Measurements from ENCODE around the gene EGF.
"Not testable (repeated sequence)": the region's sequence is repeated elsewhere in the genome, so short reads cannot be mapped to it uniquely, and the experiment has no call there.

The EGF gene

DNA sequence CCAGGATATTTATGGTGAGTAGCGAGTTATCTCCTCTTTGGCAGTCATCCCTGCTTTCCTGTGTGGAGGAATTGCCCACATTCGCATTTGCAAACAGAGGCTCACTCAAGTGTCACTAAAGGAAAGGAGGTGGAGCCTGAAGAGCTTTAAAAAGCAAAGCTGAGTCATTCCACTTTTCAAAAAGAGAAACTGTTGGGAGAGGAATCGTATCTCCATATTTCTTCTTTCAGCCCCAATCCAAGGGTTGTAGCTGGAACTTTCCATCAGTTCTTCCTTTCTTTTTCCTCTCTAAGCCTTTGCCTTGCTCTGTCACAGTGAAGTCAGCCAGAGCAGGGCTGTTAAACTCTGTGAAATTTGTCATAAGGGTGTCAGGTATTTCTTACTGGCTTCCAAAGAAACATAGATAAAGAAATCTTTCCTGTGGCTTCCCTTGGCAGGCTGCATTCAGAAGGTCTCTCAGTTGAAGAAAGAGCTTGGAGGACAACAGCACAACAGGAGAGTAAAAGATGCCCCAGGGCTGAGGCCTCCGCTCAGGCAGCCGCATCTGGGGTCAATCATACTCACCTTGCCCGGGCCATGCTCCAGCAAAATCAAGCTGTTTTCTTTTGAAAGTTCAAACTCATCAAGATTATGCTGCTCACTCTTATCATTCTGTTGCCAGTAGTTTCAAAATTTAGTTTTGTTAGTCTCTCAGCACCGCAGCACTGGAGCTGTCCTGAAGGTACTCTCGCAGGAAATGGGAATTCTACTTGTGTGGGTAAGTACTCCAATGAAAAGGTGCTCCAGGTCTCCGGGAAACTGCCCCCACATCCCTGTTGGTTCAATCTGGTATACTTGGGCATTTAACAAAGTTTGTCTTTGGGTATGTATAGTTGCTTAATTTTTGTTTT, at the start of gene EGF:
Gene EGF (plus strand): TSS at position 178 of the 890 bp plus-strand sequence. CDS start 453 bp downstream, at position 631.
- ATAC-seq (no peak), DNase-seq (ENCODE audit: low spot score in 2 of 2) (no peak)
- H3K4me3 Mint-ChIP-seq: no peak within 1 kb of the TSS
- H3K4me1 Mint-ChIP-seq: peaks cover 5% of the 10 kb centered on the region
- H3K36me3 Mint-ChIP-seq: no peaks in the 10 kb centered on the region
- no peaks in the 10 kb centered on the region for H3K9me3 Mint-ChIP-seq
- no peak within 1 kb of the TSS for H3K27ac Mint-ChIP-seq

DNA sequence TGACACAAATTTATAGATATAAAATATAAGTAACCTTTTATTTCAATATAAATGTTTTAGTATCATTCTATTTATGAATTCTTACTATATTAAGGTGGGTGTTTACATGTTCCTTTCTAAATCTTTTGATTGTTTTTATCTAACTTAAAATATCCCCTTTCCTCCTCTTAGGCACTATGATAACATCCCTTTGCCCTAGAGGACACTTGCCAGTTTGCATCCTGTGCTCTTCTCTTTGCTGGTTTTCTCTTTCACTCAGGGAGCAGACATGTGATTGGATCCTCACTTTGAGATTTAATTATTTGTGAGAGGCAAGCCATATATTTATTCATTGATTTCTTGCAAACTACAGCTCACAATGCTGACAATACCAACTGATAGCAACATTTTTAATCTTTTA, 48.5 kb upstream of the EGF start:
- ATAC-seq: no peak
- DNase-seq (ENCODE audit: low spot score in 2 of 2): no peak
- Mint-ChIP-seq H3K4me3 (no peak overlapping the region), H3K9me3 (peaks cover 6% of the 10 kb centered on the region), H3K36me3 (no peaks in the 10 kb centered on the region), H3K27ac (no peak overlapping the region), H3K4me1 (no peaks in the 10 kb centered on the region)

DNA sequence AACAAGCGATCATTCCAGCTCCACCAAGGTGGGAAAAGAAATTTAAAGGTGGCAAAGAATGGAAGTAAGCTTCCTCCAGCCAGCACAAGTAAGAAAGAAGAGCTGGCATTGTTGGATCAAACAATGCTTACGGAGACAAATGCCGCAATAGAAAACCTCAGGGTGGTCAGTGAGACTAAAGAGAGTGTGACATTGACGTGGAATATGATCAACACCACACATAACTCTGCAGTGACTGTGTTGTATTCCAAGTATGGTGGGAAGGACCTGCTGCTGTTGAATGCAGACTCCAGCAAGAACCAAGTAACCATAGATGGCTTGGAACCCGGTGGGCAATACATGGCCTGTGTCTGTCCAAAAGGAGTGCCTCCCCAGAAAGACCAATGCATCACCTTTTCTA, 42.6 kb upstream of the EGF start:
- Mint-ChIP-seq H3K36me3 (no peaks in the 10 kb centered on the region), H3K4me1 (no peaks in the 10 kb centered on the region), H3K27ac (no peak overlapping the region), H3K4me3 (no peak overlapping the region), H3K9me3 (no peaks in the 10 kb centered on the region)
- DNase-seq (ENCODE audit: low spot score in 2 of 2) (no peak), ATAC-seq (no peak)

DNA sequence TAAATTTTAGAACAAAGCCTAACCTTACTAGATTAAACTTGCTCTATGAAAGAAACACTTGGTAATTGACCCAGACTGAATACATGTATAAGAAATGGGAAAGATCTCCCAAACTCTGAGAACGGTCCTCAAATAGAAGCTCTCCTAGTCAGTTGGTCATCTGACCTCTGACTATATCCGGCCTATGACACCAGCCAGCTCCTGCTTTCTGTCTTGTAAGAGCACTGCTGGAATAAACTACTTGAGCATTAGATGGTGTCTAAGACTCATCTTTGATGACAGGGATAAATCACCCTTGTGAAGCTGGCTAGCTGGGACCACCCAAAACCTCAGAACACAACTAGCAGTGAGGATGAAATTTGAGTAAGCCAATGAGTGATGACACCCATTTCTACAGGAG, 40.6 kb upstream of the EGF start:
- ATAC-seq (no peak), DNase-seq (ENCODE audit: low spot score in 2 of 2) (no peak)
- no peaks in the 10 kb centered on the region for H3K36me3 Mint-ChIP-seq
- H3K27ac Mint-ChIP-seq: no peak overlapping the region
- H3K4me3 Mint-ChIP-seq: no peak overlapping the region
- H3K9me3 Mint-ChIP-seq: no peaks in the 10 kb centered on the region
- no peaks in the 10 kb centered on the region for H3K4me1 Mint-ChIP-seq

DNA sequence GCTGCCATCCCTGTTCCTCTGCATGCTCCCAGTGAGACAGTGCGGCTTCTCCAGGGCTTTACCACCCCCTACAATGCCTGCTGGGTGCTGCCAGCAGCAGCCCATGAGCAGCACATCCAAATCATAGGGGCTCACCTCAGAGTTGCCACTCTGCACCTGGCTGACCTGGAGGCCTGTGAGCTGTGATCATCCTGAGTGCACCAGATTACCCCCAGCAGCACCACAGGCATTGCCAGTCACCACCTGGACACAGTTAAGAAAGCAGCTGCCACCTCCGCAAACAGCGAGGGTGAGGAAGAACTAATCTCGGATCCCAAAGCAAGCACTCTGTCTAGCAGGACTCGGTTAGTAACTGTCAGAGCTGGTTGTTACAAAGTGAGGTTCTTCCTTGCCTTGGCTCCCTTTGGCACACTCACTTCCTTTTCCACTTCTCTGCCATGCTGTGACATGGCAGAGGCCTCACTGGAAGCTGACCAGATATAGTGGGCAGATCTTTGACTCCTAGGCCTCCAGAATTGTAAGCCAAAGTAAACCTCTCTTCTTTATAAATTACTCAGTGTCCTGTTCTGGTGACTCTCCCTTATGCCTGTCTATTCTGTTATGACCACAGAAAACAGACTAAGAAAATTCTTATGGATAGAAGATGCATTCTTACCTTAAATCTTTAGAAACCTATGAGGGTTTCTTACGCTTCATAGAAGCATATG, 39.6 kb upstream of the EGF start:
- DNase-seq (ENCODE audit: low spot score in 2 of 2) (no peak), ATAC-seq (no peak)
- no peaks in the 10 kb centered on the region for H3K4me1 Mint-ChIP-seq
- H3K9me3 Mint-ChIP-seq: no peaks in the 10 kb centered on the region
- H3K4me3 Mint-ChIP-seq: no peak overlapping the region
- H3K36me3 Mint-ChIP-seq: no peaks in the 10 kb centered on the region
- no peak overlapping the region for H3K27ac Mint-ChIP-seq

DNA sequence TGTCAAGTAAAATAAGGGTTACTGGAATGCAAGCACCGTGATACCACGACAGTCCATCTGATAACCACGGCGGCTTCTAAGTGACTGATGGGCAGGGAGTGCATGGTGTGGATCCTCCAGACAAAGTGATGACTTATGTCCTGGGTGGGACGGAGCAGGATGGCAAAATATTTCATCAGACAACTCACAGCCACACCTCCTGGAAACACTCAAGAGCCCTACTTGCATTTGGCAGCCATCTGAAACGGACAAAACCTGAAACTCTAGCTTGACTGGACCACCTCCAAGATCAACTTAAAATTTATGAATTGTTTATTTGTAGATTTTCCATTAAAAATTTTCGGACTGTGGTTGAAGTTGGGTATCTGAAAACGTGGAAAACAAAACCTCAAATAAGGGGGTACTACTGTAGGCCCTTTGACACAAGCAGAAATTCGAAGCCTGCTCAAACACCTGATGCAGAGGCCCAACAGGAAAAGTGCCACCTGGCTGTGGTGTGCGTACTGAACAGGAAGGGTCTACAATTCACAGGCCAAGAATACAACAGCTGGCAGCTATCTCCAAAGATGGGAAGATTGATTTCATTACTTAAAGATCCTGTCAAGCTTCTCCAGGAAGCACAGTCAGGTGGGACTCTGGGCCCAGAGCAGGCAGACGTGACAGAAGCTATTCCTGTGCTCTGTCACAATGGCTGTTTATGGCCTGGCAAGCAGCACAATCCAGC, 38.7 kb upstream of the EGF start:
- Mint-ChIP-seq H3K27ac (no peak overlapping the region), H3K4me1 (no peaks in the 10 kb centered on the region)
- no peak for ATAC-seq

DNA sequence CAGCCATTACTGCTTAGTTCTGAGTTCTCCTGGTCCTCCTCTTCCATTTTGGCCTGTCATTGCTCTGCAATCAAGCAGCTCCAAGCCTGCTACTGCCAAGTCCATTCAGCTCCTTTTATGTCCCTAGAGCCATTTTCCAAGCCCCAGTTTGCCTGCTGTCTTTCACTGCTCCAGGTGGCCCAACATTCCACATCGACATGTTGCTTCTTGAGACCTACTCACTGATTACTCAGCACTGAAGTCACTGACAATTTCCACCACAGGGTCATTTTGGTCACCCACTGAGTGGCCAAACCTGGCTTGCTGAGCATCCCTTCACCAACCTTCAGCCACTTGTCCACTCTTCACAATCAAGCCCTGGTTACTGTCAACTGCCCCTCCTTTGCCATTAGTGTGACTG, 37.6 kb upstream of the EGF start:
- no peak overlapping the region for H3K4me3 Mint-ChIP-seq
- no peak overlapping the region for H3K27ac Mint-ChIP-seq
- H3K9me3 Mint-ChIP-seq: no peaks in the 10 kb centered on the region
- ATAC-seq (no peak), DNase-seq (ENCODE audit: low spot score in 2 of 2) (no peak)
- no peaks in the 10 kb centered on the region for H3K36me3 Mint-ChIP-seq
- H3K4me1 Mint-ChIP-seq: no peaks in the 10 kb centered on the region

More for the DNA sequence above, 38.7 kb upstream of the EGF start:
- Mint-ChIP-seq H3K36me3 (no peaks in the 10 kb centered on the region), H3K4me3 (no peak overlapping the region), H3K9me3 (no peaks in the 10 kb centered on the region)
- DNase-seq (ENCODE audit: low spot score in 2 of 2): no peak

DNA sequence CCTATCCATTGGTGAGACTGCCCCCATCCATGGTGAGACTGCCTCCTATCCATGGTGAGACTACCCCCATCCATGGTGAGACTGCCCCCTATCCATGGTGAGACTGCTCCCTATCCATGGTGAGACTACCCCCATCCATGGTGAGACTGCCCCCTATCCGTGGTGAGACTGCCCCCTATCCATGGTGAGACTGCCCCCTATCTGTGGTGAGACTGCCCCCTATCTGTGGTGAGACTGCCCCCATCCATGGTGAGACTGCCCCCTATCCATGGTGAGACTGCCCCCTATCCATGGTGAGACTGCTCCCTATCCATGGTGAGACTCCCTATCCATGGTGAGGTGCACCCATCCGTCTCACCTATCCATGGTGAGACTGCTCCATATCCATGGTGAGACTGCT, 37.1 kb upstream of the EGF start:
- not testable (repeated sequence) for H3K36me3 Mint-ChIP-seq; H3K4me1 Mint-ChIP-seq; H3K27ac Mint-ChIP-seq; H3K4me3 Mint-ChIP-seq; H3K9me3 Mint-ChIP-seq; DNase-seq (ENCODE audit: low spot score in 2 of 2); ATAC-seq

DNA sequence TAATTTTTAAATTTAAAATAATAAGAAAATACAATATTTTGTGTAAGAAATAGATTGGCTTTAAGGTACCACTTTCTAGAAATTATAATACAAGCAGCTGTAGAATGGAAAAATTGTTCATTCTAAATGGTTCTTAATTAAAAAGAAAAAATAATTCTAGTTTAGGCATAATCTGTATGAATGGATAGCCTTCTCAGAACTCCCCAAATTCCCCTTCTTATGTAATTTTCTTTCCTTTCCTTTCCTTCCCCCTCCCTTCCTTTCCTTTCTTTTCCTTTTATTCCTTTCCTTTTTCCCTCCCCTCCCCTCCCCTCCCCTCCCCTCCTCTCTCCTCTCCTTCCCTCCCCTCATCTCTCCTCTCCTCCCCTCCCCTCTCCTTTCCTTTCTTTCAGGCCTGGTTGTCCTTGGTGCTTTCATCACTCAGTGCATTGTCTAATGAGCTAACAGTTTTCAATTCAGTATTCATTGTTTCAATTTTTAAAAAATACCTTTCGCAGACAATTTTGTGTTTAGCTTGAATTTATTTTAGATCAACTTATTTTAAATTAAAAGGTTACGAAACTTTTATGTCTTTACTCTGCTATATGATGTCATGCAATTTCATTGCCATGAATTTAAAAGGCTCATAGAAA, 35.9 kb upstream of the EGF start:
- Mint-ChIP-seq H3K4me3 (no peak overlapping the region), H3K4me1 (no peaks in the 10 kb centered on the region), H3K36me3 (no peaks in the 10 kb centered on the region), H3K27ac (no peak overlapping the region), H3K9me3 (no peaks in the 10 kb centered on the region)
- ATAC-seq: no peak
- no peak for DNase-seq (ENCODE audit: low spot score in 2 of 2)

DNA sequence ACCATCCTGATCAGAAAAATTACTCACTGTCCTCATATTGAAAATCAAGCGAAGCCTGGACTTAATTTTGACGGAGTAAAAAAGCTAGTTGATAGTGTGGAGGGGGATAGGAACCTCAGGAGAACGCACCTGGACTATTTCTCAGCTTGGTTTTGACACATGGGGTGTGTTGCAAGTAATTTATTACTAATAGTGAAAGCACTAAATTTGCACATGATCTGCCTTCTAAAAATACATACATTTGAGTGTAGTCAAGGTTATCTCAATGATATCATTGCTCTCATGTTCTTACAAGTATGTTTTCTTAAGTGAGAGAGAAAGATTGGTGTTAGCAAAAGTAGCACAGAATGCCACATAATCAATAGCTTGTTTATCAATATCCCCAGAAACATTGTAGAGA, 35.3 kb upstream of the EGF start:
- no peak overlapping the region for H3K27ac Mint-ChIP-seq
- DNase-seq (ENCODE audit: low spot score in 2 of 2) (no peak), ATAC-seq (no peak)
- H3K9me3 Mint-ChIP-seq: no peaks in the 10 kb centered on the region
- no peak overlapping the region for H3K4me3 Mint-ChIP-seq
- H3K36me3 Mint-ChIP-seq: no peaks in the 10 kb centered on the region
- H3K4me1 Mint-ChIP-seq: no peaks in the 10 kb centered on the region

DNA sequence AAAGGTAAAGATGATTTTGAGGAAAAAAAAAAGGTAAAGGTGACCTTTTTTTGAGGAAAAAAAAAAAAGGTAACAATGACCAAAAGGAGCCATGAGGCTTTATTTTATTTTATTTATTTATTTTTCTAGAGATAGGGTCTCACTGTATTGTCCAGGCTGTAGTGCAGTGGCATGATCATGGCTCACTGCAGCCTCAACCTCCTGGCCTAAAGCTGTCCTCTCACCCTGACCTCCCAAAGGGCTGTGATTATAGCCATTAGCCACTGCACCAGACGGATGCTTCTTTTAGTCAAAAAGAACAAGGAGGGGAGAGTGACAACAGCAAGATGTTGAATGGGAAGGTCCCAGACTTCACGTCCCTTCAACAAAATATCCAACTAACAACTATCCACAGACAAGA, 34.3 kb upstream of the EGF start:
- Mint-ChIP-seq H3K4me1 (no peaks in the 10 kb centered on the region), H3K27ac (no peak overlapping the region), H3K4me3 (no peak overlapping the region), H3K9me3 (no peaks in the 10 kb centered on the region), H3K36me3 (no peaks in the 10 kb centered on the region)
- ATAC-seq (no peak), DNase-seq (ENCODE audit: low spot score in 2 of 2) (no peak)

DNA sequence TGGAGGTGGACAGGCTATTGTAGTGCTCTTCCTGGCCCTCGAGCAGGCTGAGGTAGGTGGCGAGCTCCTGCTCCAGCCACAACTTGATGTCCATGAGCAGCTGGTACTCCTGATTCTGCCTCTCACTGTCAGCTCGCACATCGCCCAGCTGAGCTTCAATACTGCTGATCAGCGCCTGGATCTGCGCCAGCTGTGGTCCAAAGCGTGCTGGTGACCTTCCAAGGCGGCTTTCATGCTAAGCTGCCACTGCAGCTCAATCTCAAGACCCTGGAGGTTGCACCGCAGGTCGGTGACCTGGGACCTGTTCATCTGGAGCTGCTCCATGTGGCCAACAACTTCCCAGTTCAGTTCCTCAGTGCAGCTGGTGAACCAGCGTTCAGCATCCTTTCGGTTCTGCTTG, 33.6 kb upstream of the EGF start:
- H3K4me1 Mint-ChIP-seq: no peaks in the 10 kb centered on the region
- DNase-seq (ENCODE audit: low spot score in 2 of 2) (no peak), ATAC-seq (no peak)
- no peak overlapping the region for H3K27ac Mint-ChIP-seq
- no peaks in the 10 kb centered on the region for H3K36me3 Mint-ChIP-seq
- no peaks in the 10 kb centered on the region for H3K9me3 Mint-ChIP-seq
- no peak overlapping the region for H3K4me3 Mint-ChIP-seq

DNA sequence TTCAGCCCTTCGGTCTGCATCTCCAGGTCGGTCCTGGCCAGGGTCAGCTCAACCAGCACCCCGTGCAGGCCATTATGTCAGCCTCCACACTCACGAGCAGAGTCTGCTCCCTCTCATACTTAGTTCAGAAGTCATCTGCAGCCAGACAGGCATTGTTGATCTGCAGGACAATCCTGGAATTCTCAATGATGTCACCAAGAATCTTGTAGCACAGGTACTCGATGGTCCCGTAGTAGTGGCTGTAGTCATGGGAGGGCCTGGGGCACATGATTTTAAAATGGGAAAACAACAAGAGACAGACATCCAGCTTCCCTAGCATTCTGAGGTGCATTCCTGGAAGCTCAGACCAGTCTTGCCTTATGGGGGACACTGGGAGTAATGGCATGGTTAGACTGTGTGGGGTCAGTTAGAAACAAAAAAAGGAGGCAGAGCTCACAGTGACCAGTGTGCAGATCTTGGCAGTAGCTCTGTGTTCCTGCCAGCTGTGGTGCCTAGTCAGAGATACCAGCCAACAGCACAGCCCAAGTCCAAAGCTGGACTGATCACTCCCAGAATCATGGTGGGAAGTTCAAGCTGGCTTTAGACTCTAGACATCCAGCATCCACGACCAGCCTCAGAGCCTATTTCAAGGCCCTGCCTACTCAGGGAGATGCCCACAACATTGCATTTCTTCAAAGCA, 32.9 kb upstream of the EGF start:
- no peaks in the 10 kb centered on the region for H3K9me3 Mint-ChIP-seq
- DNase-seq (ENCODE audit: low spot score in 2 of 2) (no peak), ATAC-seq (peak; percentile 8)
- H3K4me3 Mint-ChIP-seq: no peak overlapping the region
- no peaks in the 10 kb centered on the region for H3K36me3 Mint-ChIP-seq
- no peaks in the 10 kb centered on the region for H3K4me1 Mint-ChIP-seq
- H3K27ac Mint-ChIP-seq: no peak overlapping the region

DNA sequence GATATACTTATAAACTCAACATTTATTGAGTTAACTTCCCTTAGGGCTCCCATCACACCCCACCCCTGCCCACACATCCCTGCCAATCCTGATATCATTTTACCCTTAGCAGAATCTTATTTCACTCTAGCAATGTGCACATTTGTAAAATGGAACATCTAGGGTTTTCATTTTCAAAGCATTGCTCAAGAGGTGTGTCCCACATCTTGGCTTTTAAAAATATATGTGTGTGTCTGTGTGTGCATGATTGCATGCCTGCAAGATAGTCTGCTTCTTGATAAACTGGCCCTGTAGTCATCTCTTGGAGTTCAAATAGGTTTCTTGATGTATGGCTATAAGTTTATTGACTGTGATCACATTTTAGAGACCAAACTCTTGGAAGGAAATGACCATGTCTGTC, 26.4 kb upstream of the EGF start:
- no peaks in the 10 kb centered on the region for H3K36me3 Mint-ChIP-seq
- H3K27ac Mint-ChIP-seq: no peak overlapping the region
- no peak overlapping the region for H3K4me3 Mint-ChIP-seq
- DNase-seq (ENCODE audit: low spot score in 2 of 2) (no peak), ATAC-seq (no peak)
- H3K4me1 Mint-ChIP-seq: no peaks in the 10 kb centered on the region
- H3K9me3 Mint-ChIP-seq: no peaks in the 10 kb centered on the region

DNA sequence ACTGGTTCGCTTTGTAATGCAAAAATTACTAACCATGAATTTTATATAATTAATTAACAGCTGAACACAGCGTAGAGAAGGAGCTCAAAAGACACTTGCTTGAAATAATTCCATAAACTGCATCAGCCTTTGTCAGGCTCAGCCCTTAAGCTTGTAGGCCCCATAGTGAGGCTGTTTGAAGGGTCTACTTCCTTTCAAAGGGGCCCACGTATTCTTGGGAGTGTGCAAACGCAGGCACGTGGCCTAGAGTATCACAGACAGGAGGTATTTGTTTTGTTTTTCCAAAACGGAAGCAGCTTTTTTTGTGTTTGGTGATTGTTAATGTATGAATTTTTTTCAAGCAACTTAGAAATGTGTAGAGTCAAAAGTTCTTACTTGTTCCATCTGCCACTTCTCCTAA, 25.6 kb upstream of the EGF start:
- no peak for DNase-seq (ENCODE audit: low spot score in 2 of 2)
- H3K27ac Mint-ChIP-seq: no peak overlapping the region
- H3K9me3 Mint-ChIP-seq: no peaks in the 10 kb centered on the region
- no peaks in the 10 kb centered on the region for H3K4me1 Mint-ChIP-seq
- no peak for ATAC-seq
- H3K4me3 Mint-ChIP-seq: no peak overlapping the region
- H3K36me3 Mint-ChIP-seq: no peaks in the 10 kb centered on the region
